HepG2 (cell line): Measurements from ENCODE around the gene PRSS21. TPM values are rescaled to one million over a fixed set of nuclear protein-coding genes. Genes with fewer than 3 reads are reported as not detected.

Experiments
- ESRRA ChIP-seq: sonication (generic); formaldehyde crosslinking; IDR thresholded peaks from 2 replicates; pipeline ENCODE4 v1.5.1; 2020; ENCODE audit warnings: mild to moderate bottlenecking, low read depth, missing genetic modification reagents
- GATAD1 ChIP-seq: IDR thresholded peaks from 2 replicates; pipeline ENCODE4 v1.6.1; 2016; ENCODE audit warnings: missing genetic modification reagents, missing compliant biosample characterization
- HMG20B ChIP-seq: conservative IDR thresholded peaks from 2 replicates; pipeline ENCODE4 v1.6.1; 2016; ENCODE audit warnings: missing genetic modification reagents, missing compliant biosample characterization
- LCORL ChIP-seq, 2 experiments: fragments of 450-650 bp in 1 of 2; sonication (generic) in 1 of 2; formaldehyde crosslinking in 1 of 2; IDR thresholded peaks; 2 replicates each; pipeline versions ENCODE4 v1.5.0 to v1.6.1; 2017 to 2020; ENCODE audit warnings: antibody characterized with exemption in 1 of 2, missing genetic modification reagents in 1 of 2
- MEIS2 ChIP-seq: sonication (generic); formaldehyde crosslinking; IDR thresholded peaks from 2 replicates; pipeline ENCODE4 v1.9.0; 2021; ENCODE audit warnings: mild to moderate bottlenecking, missing genetic modification reagents
- MZF1 ChIP-seq: sonication (generic); formaldehyde crosslinking; IDR thresholded peaks from 2 replicates; pipeline ENCODE4 v1.8.1; 2023; ENCODE audit warnings: mild to moderate bottlenecking, missing genetic modification reagents, borderline replicate concordance
- POLR2AphosphoS5 ChIP-seq: IDR thresholded peaks from 2 replicates; pipeline ENCODE4 v1.6.1; 2012; ENCODE audit warnings: low read depth, low read length
- SIX4 ChIP-seq: sonication (generic); formaldehyde crosslinking; IDR thresholded peaks from 2 replicates; pipeline ENCODE4 v1.4.0; 2020; ENCODE audit warnings: missing genetic modification reagents
- ZNF18 ChIP-seq: sonication (generic); formaldehyde crosslinking; IDR thresholded peaks from 2 replicates; pipeline ENCODE4 v1.8.0; 2022; ENCODE audit warnings: mild to moderate bottlenecking, missing genetic modification reagents; ENCODE audit not compliant: insufficient replicate concordance
- ZNF230 ChIP-seq: sonication (generic); formaldehyde crosslinking; IDR thresholded peaks from 2 replicates; pipeline ENCODE4 v1.4.0; 2020; ENCODE audit warnings: mild to moderate bottlenecking, missing genetic modification reagents
- ZNF232 ChIP-seq: sonication (generic); formaldehyde crosslinking; IDR thresholded peaks from 2 replicates; pipeline ENCODE4 v1.4.0; 2020; ENCODE audit warnings: missing genetic modification reagents, borderline replicate concordance
- ZNF276 ChIP-seq: sonication (generic); formaldehyde crosslinking; IDR thresholded peaks from 2 replicates; pipeline ENCODE4 v1.4.0; 2020; ENCODE audit warnings: mild to moderate bottlenecking, low read depth, missing genetic modification reagents
- ZNF331 ChIP-seq: sonication (generic); formaldehyde crosslinking; IDR thresholded peaks from 2 replicates; pipeline ENCODE4 v1.4.0; 2020; ENCODE audit warnings: missing genetic modification reagents
- ZNF367 ChIP-seq: sonication (generic); formaldehyde crosslinking; IDR thresholded peaks from 2 replicates; pipeline ENCODE4 v1.4.0; 2020; ENCODE audit warnings: missing genetic modification reagents, borderline replicate concordance
- ZNF737 ChIP-seq: sonication (generic); formaldehyde crosslinking; IDR thresholded peaks from 2 replicates; pipeline ENCODE4 v1.5.0; 2020; ENCODE audit warnings: missing genetic modification reagents, mild to moderate bottlenecking, borderline replicate concordance
- ZSCAN22 ChIP-seq: sonication (generic); formaldehyde crosslinking; IDR thresholded peaks from 2 replicates; pipeline ENCODE4 v1.4.0; 2020; ENCODE audit warnings: mild to moderate bottlenecking, missing genetic modification reagents
- polyA plus RNA-seq, 8 experiments: library from polyadenylated mRNA; depleted of rRNA in 3 of 8; stranded (reverse) in 7 of 8; unstranded in 1 of 8; fragments of >200 nt; fragmentation: Illumina TruSeq in 4 of 8; extraction: Trizol in 4 of 8; gene quantifications; 2 replicates each; pipeline versions ENCODE4 v1.2.1 to v1.2.3, GENCODE V29; 2011 to 2016; ENCODE audit warnings: low read depth in 4 of 8, missing spikeins in 1 of 8, mixed read lengths in 1 of 8; ENCODE audit not compliant: insufficient read depth in 1 of 8
- total RNA-seq, 5 experiments: library from RNA; depleted of rRNA; stranded (reverse); fragments of >200 nt; fragmentation: Illumina TruSeq; extraction: Trizol; gene quantifications; 2 replicates each; pipeline ENCODE4 v1.2.3, GENCODE V29; 2016; ENCODE audit warnings: low read depth in 1 of 5
- TF ChIP-seq, protein P1 (sequence below): sonication (generic); formaldehyde crosslinking; IDR thresholded peaks from 2 replicates; pipeline ENCODE4 v1.5.1; 2020; ENCODE audit warnings: missing genetic modification reagents, mild to moderate bottlenecking, borderline replicate concordance
- TF ChIP-seq, protein P2 (sequence below): sonication (generic); formaldehyde crosslinking; IDR thresholded peaks from 2 replicates; pipeline ENCODE4 v1.8.0; 2022; ENCODE audit warnings: mild to moderate bottlenecking, missing genetic modification reagents, borderline replicate concordance
- TF ChIP-seq, protein P3 (sequence below): sonication (generic); formaldehyde crosslinking; IDR thresholded peaks from 2 replicates; pipeline ENCODE4 v1.5.0; 2020; ENCODE audit warnings: mild to moderate bottlenecking, missing genetic modification reagents, moderate library complexity

Gene PRSS21
- total and polyA plus RNA-seq, 2 of the 13 experiments (the other 11 are each of a cell fraction or from before 2014, with no cell fraction given): not detected

- TF ChIP-seq ZNF276: no peak
- no peak for TF ChIP-seq ZNF232
- no peak for TF ChIP-seq LCORL (IDR thresholded peaks at IDR 0.05)
- TF ChIP-seq LCORL (CRISPR knock-in tag; IDR thresholded peaks at IDR 0.05): peak; percentile 58; the same call in 1 of the 2 replicates
- TF ChIP-seq, protein P1, sequence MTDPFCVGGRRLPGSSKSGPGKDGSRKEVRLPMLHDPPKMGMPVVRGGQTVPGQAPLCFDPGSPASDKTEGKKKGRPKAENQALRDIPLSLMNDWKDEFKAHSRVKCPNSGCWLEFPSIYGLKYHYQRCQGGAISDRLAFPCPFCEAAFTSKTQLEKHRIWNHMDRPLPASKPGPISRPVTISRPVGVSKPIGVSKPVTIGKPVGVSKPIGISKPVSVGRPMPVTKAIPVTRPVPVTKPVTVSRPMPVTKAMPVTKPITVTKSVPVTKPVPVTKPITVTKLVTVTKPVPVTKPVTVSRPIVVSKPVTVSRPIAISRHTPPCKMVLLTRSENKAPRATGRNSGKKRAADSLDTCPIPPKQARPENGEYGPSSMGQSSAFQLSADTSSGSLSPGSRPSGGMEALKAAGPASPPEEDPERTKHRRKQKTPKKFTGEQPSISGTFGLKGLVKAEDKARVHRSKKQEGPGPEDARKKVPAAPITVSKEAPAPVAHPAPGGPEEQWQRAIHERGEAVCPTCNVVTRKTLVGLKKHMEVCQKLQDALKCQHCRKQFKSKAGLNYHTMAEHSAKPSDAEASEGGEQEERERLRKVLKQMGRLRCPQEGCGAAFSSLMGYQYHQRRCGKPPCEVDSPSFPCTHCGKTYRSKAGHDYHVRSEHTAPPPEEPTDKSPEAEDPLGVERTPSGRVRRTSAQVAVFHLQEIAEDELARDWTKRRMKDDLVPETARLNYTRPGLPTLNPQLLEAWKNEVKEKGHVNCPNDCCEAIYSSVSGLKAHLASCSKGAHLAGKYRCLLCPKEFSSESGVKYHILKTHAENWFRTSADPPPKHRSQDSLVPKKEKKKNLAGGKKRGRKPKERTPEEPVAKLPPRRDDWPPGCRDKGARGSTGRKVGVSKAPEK (CRISPR knock-in tag): no peak
- peak; percentile 63 for TF ChIP-seq ZNF18 (CRISPR knock-in tag)
- no peak for TF ChIP-seq ZNF331 (CRISPR knock-in tag)
- no peak for TF ChIP-seq HMG20B
- no peak for TF ChIP-seq SIX4 (CRISPR knock-in tag)
- no peak for TF ChIP-seq ZNF737 (CRISPR knock-in tag)
- TF ChIP-seq MEIS2 (CRISPR knock-in tag): no peak
- TF ChIP-seq ZNF230 (CRISPR knock-in tag): no peak
- TF ChIP-seq MZF1 (CRISPR knock-in tag): no peak
- TF ChIP-seq ESRRA (CRISPR knock-in tag): 0 out of 2 replicates have a peak, but pooled peaks have one; percentile 8
- TF ChIP-seq GATAD1 (CRISPR knock-in tag): peak; percentile 71; the same call in 1 of the 2 replicates
- TF ChIP-seq, protein P2, sequence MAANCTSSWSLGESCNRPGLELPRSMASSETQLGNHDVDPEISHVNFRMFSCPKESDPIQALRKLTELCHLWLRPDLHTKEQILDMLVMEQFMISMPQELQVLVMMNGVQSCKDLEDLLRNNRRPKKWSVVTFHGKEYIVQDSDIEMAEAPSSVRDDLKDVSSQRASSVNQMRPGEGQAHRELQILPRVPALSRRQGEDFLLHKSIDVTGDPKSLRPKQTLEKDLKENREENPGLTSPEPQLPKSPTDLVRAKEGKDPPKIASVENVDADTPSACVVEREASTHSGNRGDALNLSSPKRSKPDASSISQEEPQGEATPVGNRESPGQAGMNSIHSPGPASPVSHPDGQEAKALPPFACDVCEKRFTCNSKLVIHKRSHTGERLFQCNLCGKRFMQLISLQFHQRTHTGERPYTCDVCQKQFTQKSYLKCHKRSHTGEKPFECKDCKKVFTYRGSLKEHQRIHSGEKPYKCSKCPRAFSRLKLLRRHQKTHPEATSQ (CRISPR knock-in tag): no peak
- no peak for TF ChIP-seq ZNF367
- peak; percentile 75 for TF ChIP-seq POLR2AphosphoS5
- TF ChIP-seq, protein P3, sequence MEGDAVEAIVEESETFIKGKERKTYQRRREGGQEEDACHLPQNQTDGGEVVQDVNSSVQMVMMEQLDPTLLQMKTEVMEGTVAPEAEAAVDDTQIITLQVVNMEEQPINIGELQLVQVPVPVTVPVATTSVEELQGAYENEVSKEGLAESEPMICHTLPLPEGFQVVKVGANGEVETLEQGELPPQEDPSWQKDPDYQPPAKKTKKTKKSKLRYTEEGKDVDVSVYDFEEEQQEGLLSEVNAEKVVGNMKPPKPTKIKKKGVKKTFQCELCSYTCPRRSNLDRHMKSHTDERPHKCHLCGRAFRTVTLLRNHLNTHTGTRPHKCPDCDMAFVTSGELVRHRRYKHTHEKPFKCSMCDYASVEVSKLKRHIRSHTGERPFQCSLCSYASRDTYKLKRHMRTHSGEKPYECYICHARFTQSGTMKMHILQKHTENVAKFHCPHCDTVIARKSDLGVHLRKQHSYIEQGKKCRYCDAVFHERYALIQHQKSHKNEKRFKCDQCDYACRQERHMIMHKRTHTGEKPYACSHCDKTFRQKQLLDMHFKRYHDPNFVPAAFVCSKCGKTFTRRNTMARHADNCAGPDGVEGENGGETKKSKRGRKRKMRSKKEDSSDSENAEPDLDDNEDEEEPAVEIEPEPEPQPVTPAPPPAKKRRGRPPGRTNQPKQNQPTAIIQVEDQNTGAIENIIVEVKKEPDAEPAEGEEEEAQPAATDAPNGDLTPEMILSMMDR (CRISPR knock-in tag): no peak
- TF ChIP-seq ZSCAN22 (CRISPR knock-in tag): no peak
These were observed 39.7 kb upstream of the PRSS21 start, which contains the start of gene ELOB (continued) for GRCh38 chr16:2777231-2777902.
